NCI-H2227 (cell line): ENCODE results near the gene FAM53C.
A peak's percentile ranks its signal among the peaks of the same experiment; 100 is the strongest.

Experiments
- DNase-seq: peaks from one replicate; lab custom pipeline; 2025; ENCODE audit not compliant: unreplicated experiment; lab: John Stamatoyannopoulos, UW

The FAM53C gene

GRCh38 chr5:138351056-138351455 is 13.0 kb downstream of the FAM53C start:
- DNase-seq, result no peak

GRCh38 chr5:138351517-138351916 is 13.5 kb downstream of the FAM53C start:
- DNase-seq, result no peak

GRCh38 chr5:138352071-138352721 is 14.1 kb downstream of the FAM53C start, which contains the start of gene KDM3B:
TSS of gene KDM3B (plus strand) at chr5:138352685. CDS start at chr5:138352796, 111 bp downstream.
- peak; percentile 88 for DNase-seq

- peak; percentile 62 for DNase-seq
Observed at GRCh38 chr5:138352722-138353559, 14.9 kb downstream of the FAM53C start.

- DNase-seq, result no peak
Observed at GRCh38 chr5:138353560-138354080, 15.6 kb downstream of the FAM53C start.

- no peak for DNase-seq
Observed at GRCh38 chr5:138354387-138354786, 16.3 kb downstream of the FAM53C start.

GRCh38 chr5:138354926-138355378 is 16.9 kb downstream of the FAM53C start:
- peak; percentile 51 for DNase-seq

GRCh38 chr5:138359621-138360020 is 21.6 kb downstream of the FAM53C start:
- DNase-seq, result no peak

- no peak for DNase-seq
Observed at GRCh38 chr5:138360941-138361452, 22.9 kb downstream of the FAM53C start.

GRCh38 chr5:138364576-138364975 is 26.5 kb downstream of the FAM53C start:
- no peak for DNase-seq

- no peak for DNase-seq
Observed at GRCh38 chr5:138366632-138367382, 28.7 kb downstream of the FAM53C start.

- DNase-seq, result no peak
Observed at GRCh38 chr5:138369261-138369660, 31.2 kb downstream of the FAM53C start.

- DNase-seq, result no peak
Observed at GRCh38 chr5:138369706-138370105, 31.6 kb downstream of the FAM53C start.

- no peak for DNase-seq
Observed at GRCh38 chr5:138370537-138370936, 32.5 kb downstream of the FAM53C start.

GRCh38 chr5:138371454-138371853 is 33.4 kb downstream of the FAM53C start:
- DNase-seq, result no peak

- no peak for DNase-seq
Observed at GRCh38 chr5:138372225-138372624, 34.2 kb downstream of the FAM53C start.

GRCh38 chr5:138372653-138373052 is 34.6 kb downstream of the FAM53C start:
- no peak for DNase-seq

GRCh38 chr5:138382347-138382746 is 44.3 kb downstream of the FAM53C start:
- DNase-seq, result no peak

GRCh38 chr5:138385660-138386059 is 47.6 kb downstream of the FAM53C start:
- DNase-seq, result no peak

GRCh38 chr5:138386290-138386689 is 48.2 kb downstream of the FAM53C start:
- DNase-seq, result no peak

- no peak for DNase-seq
Observed at GRCh38 chr5:138389332-138389731, 51.3 kb downstream of the FAM53C start.
